GM19452 (cell line): Measurements from ENCODE around the gene VWF.
"Not testable (repeated sequence)": the region's sequence is repeated elsewhere in the genome, so short reads cannot be mapped to it uniquely, and the experiment has no call there.

Experiments used
- ATAC-seq: cut with Tn5 transposase; IDR thresholded peaks from one replicate; pipeline ENCODE4 v1.9.1; 2021; ENCODE audit not compliant: unreplicated experiment

Gene VWF

GRCh38 chr12:6106218-6106617 lies 18.3 kb downstream of the VWF start:
- no peak for ATAC-seq

- ATAC-seq: no peak
Observed at GRCh38 chr12:6104842-6105241, 19.6 kb downstream of the VWF start.

GRCh38 chr12:6104027-6104426 lies 20.4 kb downstream of the VWF start:
- ATAC-seq: no peak

GRCh38 chr12:6102021-6102420 lies 22.4 kb downstream of the VWF start:
- not testable (repeated sequence) for ATAC-seq

- ATAC-seq: no peak
Observed at GRCh38 chr12:6099316-6099715, 25.2 kb downstream of the VWF start.

GRCh38 chr12:6097411-6097810 lies 27.1 kb downstream of the VWF start:
- no peak for ATAC-seq

- no peak for ATAC-seq
Observed at GRCh38 chr12:6096527-6096926, 27.9 kb downstream of the VWF start.

GRCh38 chr12:6095269-6095668 lies 29.2 kb downstream of the VWF start:
- ATAC-seq: no peak

GRCh38 chr12:6093764-6094163 lies 30.7 kb downstream of the VWF start:
- ATAC-seq: no peak

GRCh38 chr12:6092784-6093722 lies 31.4 kb downstream of the VWF start:
- ATAC-seq: no peak

GRCh38 chr12:6091786-6092566 lies 32.5 kb downstream of the VWF start:
- ATAC-seq: no peak

- ATAC-seq: no peak
Observed at GRCh38 chr12:6090803-6091202, 33.7 kb downstream of the VWF start.

GRCh38 chr12:6088921-6089747 lies 35.3 kb downstream of the VWF start:
- ATAC-seq: no peak

GRCh38 chr12:6086316-6086715 lies 38.2 kb downstream of the VWF start:
- ATAC-seq: no peak

- no peak for ATAC-seq
Observed at GRCh38 chr12:6085841-6086240, 38.6 kb downstream of the VWF start.

GRCh38 chr12:6084969-6085450 lies 39.5 kb downstream of the VWF start:
- ATAC-seq: no peak

- ATAC-seq: no peak
Observed at GRCh38 chr12:6084261-6084968, 40.1 kb downstream of the VWF start.

GRCh38 chr12:6083601-6084000 lies 40.9 kb downstream of the VWF start:
- ATAC-seq: no peak

GRCh38 chr12:6082613-6083012 lies 41.9 kb downstream of the VWF start:
- no peak for ATAC-seq
